Nucleus accumbens (tissue), 56 donors: ENCODE results near the gene SYNDIG1L.

Experiments
- DNase-seq, 56 donors: peaks; one replicate each; lab custom pipeline; 2025; lab: John Stamatoyannopoulos, UW

Gene SYNDIG1L

GRCh38 chr14:74434294-74434693, 8.3 kb upstream of the SYNDIG1L start:
- DNase-seq, result no peak

GRCh38 chr14:74429991-74430390, 4.0 kb upstream of the SYNDIG1L start:
- peak in 21 of 56 donors; percentile 6 to 63 (median 42) for DNase-seq

GRCh38 chr14:74429221-74429691, 3.2 kb upstream of the SYNDIG1L start:
- DNase-seq, result no peak

- no peak for DNase-seq
These were observed 1.6 kb upstream of the SYNDIG1L start for GRCh38 chr14:74427651-74428050.

- peak in 7 of 56 donors; percentile 3 to 50 (median 12) for DNase-seq
These were observed 347 bp downstream of the SYNDIG1L start for GRCh38 chr14:74425525-74426201.

- DNase-seq, result no peak
These were observed 1.4 kb downstream of the SYNDIG1L start for GRCh38 chr14:74424606-74425005.

GRCh38 chr14:74423246-74423645, 2.8 kb downstream of the SYNDIG1L start:
- no peak for DNase-seq

GRCh38 chr14:74421981-74422380, 4.0 kb downstream of the SYNDIG1L start:
- DNase-seq, result peak in 4 of 56 donors; percentile 16 to 36 (median 22)

GRCh38 chr14:74419086-74419485, 6.9 kb downstream of the SYNDIG1L start:
- peak in 7 of 56 donors; percentile 14 to 57 (median 22) for DNase-seq

GRCh38 chr14:74418031-74418430, 8.0 kb downstream of the SYNDIG1L start:
- DNase-seq, result peak in 13 of 56 donors; percentile 5 to 43 (median 17)

GRCh38 chr14:74417611-74418010, 8.4 kb downstream of the SYNDIG1L start:
- no peak for DNase-seq

- no peak for DNase-seq
These were observed 8.8 kb downstream of the SYNDIG1L start for GRCh38 chr14:74417201-74417600.

GRCh38 chr14:74415115-74415437, 10.9 kb downstream of the SYNDIG1L start:
- no peak for DNase-seq

GRCh38 chr14:74414403-74415114, 11.5 kb downstream of the SYNDIG1L start:
- DNase-seq, result no peak

- peak in 1 of 56 donors; percentile 15 for DNase-seq
These were observed 12.4 kb downstream of the SYNDIG1L start for GRCh38 chr14:74413627-74414026.

- DNase-seq, result no peak
These were observed 13.3 kb downstream of the SYNDIG1L start for GRCh38 chr14:74412753-74413152.

GRCh38 chr14:74411671-74412070, 14.3 kb downstream of the SYNDIG1L start:
- DNase-seq, result no peak

GRCh38 chr14:74409441-74409840, 16.6 kb downstream of the SYNDIG1L start:
- DNase-seq, result no peak

GRCh38 chr14:74408870-74409269, 17.1 kb downstream of the SYNDIG1L start:
- DNase-seq, result no peak

- DNase-seq, result no peak
These were observed 18.2 kb downstream of the SYNDIG1L start for GRCh38 chr14:74407801-74408154.

GRCh38 chr14:74407021-74407800, 18.8 kb downstream of the SYNDIG1L start:
- no peak for DNase-seq
